Measurements from ENCODE around the gene ZNF79.

ZNF79 gene

GRCh38 chr9:127467621-127468020 lies 43.4 kb downstream of the ZNF79 start:
- CTCF ChIA-PET, result interaction anchor here (0.9 kb wide), 1 partner anchor 12 kb away, joined by 3 read pairs; no protein-coding TSS in a partner anchor
- TF ChIP-seq ELF4 (IDR thresholded peaks at IDR 0.05), result no peak
- no peak for TF ChIP-seq SP1 (IDR thresholded peaks at IDR 0.05)
- no peak for TF ChIP-seq HDGF (IDR thresholded peaks at IDR 0.05; ENCODE audit: borderline replicate concordance)
- TF ChIP-seq TARDBP (IDR thresholded peaks at IDR 0.05), result no peak
- TF ChIP-seq, protein P1, sequence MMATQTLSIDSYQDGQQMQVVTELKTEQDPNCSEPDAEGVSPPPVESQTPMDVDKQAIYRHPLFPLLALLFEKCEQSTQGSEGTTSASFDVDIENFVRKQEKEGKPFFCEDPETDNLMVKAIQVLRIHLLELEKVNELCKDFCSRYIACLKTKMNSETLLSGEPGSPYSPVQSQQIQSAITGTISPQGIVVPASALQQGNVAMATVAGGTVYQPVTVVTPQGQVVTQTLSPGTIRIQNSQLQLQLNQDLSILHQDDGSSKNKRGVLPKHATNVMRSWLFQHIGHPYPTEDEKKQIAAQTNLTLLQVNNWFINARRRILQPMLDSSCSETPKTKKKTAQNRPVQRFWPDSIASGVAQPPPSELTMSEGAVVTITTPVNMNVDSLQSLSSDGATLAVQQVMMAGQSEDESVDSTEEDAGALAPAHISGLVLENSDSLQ (IDR thresholded peaks at IDR 0.05), result no peak
- TF ChIP-seq FOXA1 (IDR thresholded peaks at IDR 0.05), result no peak
- no peak for TF ChIP-seq FOXM1 (IDR thresholded peaks at IDR 0.05; ENCODE audit: borderline replicate concordance)
- TF ChIP-seq FOXK2 (IDR thresholded peaks at IDR 0.05), result no peak
- no peak for TF ChIP-seq ZNF384 (IDR thresholded peaks at IDR 0.05)
- TF ChIP-seq NFRKB (IDR thresholded peaks at IDR 0.05), result no peak
- TF ChIP-seq SUZ12 (IDR thresholded peaks at IDR 0.05), result no peak
- no peak for TF ChIP-seq BHLHE40 (IDR thresholded peaks at IDR 0.05; ENCODE audit: borderline replicate concordance)
- TF ChIP-seq LEF1 (IDR thresholded peaks at IDR 0.05; ENCODE audit: borderline replicate concordance), result no peak
- no peak for TF ChIP-seq L3MBTL2 (conservative IDR thresholded peaks at IDR 0.05)
- no peak for TF ChIP-seq CTBP1 (IDR thresholded peaks at IDR 0.05; ENCODE audit: borderline replicate concordance)
- TF ChIP-seq ARNT (IDR thresholded peaks at IDR 0.05), result no peak

DNA sequence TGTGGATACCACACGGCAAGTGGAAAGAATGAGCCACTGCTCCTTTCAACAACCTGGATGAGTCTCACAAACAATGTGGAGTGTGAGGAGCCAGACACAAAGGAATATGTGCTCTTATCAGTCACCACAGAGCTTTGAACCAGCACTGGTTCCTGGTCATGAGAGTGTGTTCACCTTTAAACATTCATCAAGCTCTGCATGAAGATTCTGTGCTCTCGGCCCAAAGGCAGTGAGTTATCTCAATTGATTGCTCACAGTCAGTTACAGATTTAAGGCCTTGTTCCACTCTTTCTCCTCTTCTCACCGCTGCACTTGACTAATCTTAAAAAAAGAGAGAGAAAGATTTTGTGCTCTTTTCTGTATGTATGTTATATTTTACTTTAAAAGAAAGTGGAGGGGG lies 46.5 kb downstream of the ZNF79 start:
- POLR2A ChIA-PET, result no interaction called here
- DNase-seq (ENCODE audit: extremely low spot score), result no peak
- CTCF ChIA-PET, result no interaction called here
- TF ChIP-seq NFRKB (IDR thresholded peaks at IDR 0.05) (no peak), SP1 (IDR thresholded peaks at IDR 0.05) (no peak), FOXA1 (IDR thresholded peaks at IDR 0.05) (no peak), BHLHE40 (IDR thresholded peaks at IDR 0.05; ENCODE audit: borderline replicate concordance) (no peak), TARDBP (IDR thresholded peaks at IDR 0.05) (no peak), CTBP1 (IDR thresholded peaks at IDR 0.05; ENCODE audit: borderline replicate concordance) (no peak), ELF4 (IDR thresholded peaks at IDR 0.05) (no peak), ZNF384 (IDR thresholded peaks at IDR 0.05) (no peak), FOXM1 (IDR thresholded peaks at IDR 0.05; ENCODE audit: borderline replicate concordance) (no peak), ARNT (IDR thresholded peaks at IDR 0.05) (no peak), HDGF (IDR thresholded peaks at IDR 0.05; ENCODE audit: borderline replicate concordance) (no peak), L3MBTL2 (conservative IDR thresholded peaks at IDR 0.05) (no peak), FOXK2 (IDR thresholded peaks at IDR 0.05) (no peak), SUZ12 (IDR thresholded peaks at IDR 0.05) (no peak), LEF1 (IDR thresholded peaks at IDR 0.05; ENCODE audit: borderline replicate concordance) (no peak)
- TF ChIP-seq, protein P1 (IDR thresholded peaks at IDR 0.05), result no peak

More at GRCh38 chr9:127467621-127468020, 43.4 kb downstream of the ZNF79 start:
- POLR2A ChIA-PET, result no interaction called here
- no peak for DNase-seq (ENCODE audit: extremely low spot score)

GRCh38 chr9:127473501-127473900 lies 49.3 kb downstream of the ZNF79 start:
- DNase-seq (ENCODE audit: extremely low spot score), result no peak
- TF ChIP-seq SUZ12 (IDR thresholded peaks at IDR 0.05) (no peak), L3MBTL2 (conservative IDR thresholded peaks at IDR 0.05) (no peak)
- ChIA-PET POLR2A (no interaction called here), CTCF (no interaction called here)

- TF ChIP-seq TARDBP (IDR thresholded peaks at IDR 0.05) (no peak), CTBP1 (IDR thresholded peaks at IDR 0.05; ENCODE audit: borderline replicate concordance) (no peak), ZNF384 (IDR thresholded peaks at IDR 0.05) (no peak), L3MBTL2 (conservative IDR thresholded peaks at IDR 0.05) (no peak), LEF1 (IDR thresholded peaks at IDR 0.05; ENCODE audit: borderline replicate concordance) (no peak), ARNT (IDR thresholded peaks at IDR 0.05) (no peak), ELF4 (IDR thresholded peaks at IDR 0.05) (no peak), BHLHE40 (IDR thresholded peaks at IDR 0.05; ENCODE audit: borderline replicate concordance) (no peak), NFRKB (IDR thresholded peaks at IDR 0.05) (no peak), SP1 (IDR thresholded peaks at IDR 0.05) (no peak), FOXK2 (IDR thresholded peaks at IDR 0.05) (no peak), FOXA1 (IDR thresholded peaks at IDR 0.05) (no peak), HDGF (IDR thresholded peaks at IDR 0.05; ENCODE audit: borderline replicate concordance) (no peak)
- TF ChIP-seq, protein P1 (IDR thresholded peaks at IDR 0.05), result no peak
- DNase-seq (ENCODE audit: extremely low spot score), result no peak
- ChIA-PET POLR2A (no interaction called here), CTCF (no interaction called here)
Measured at GRCh38 chr9:127473932-127474331, 49.8 kb downstream of the ZNF79 start.

DNA sequence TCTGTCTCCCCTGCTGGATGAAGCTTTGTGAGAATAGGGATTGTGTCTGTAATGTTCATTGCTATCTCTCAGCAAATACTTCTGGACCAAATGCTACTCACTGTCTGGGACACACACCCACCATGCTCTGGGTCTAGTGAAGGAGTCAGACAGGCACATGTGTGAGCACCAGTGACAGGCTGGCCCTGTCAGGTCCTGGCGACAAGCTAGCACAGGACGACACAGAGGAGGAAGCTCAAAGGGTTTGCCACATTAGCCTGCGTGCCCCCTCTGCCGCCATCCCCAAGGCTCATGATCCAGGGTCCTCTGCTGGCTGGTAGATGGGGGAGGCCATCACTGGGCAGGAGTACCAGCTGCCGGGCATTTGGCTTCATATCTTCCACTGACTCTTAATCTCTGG lies 50.4 kb downstream of the ZNF79 start:
- POLR2A ChIA-PET, result no interaction called here
- CTCF ChIA-PET, result no interaction called here
- TF ChIP-seq, protein P1 (IDR thresholded peaks at IDR 0.05), result no peak
- TF ChIP-seq NFRKB (IDR thresholded peaks at IDR 0.05), result no peak
- TF ChIP-seq LEF1 (IDR thresholded peaks at IDR 0.05; ENCODE audit: borderline replicate concordance), result no peak
- TF ChIP-seq HDGF (IDR thresholded peaks at IDR 0.05; ENCODE audit: borderline replicate concordance), result no peak
- TF ChIP-seq ZNF384 (IDR thresholded peaks at IDR 0.05), result no peak
- TF ChIP-seq SUZ12 (IDR thresholded peaks at IDR 0.05), result no peak
- no peak for TF ChIP-seq CTBP1 (IDR thresholded peaks at IDR 0.05; ENCODE audit: borderline replicate concordance)
- no peak for TF ChIP-seq BHLHE40 (IDR thresholded peaks at IDR 0.05; ENCODE audit: borderline replicate concordance)
- TF ChIP-seq TARDBP (IDR thresholded peaks at IDR 0.05), result no peak
- no peak for TF ChIP-seq ARNT (IDR thresholded peaks at IDR 0.05)
- TF ChIP-seq FOXA1 (IDR thresholded peaks at IDR 0.05), result no peak
- TF ChIP-seq ELF4 (IDR thresholded peaks at IDR 0.05), result no peak
- TF ChIP-seq L3MBTL2 (conservative IDR thresholded peaks at IDR 0.05), result no peak
- no peak for TF ChIP-seq FOXK2 (IDR thresholded peaks at IDR 0.05)
- no peak for TF ChIP-seq SP1 (IDR thresholded peaks at IDR 0.05)
- TF ChIP-seq FOXM1 (IDR thresholded peaks at IDR 0.05; ENCODE audit: borderline replicate concordance), result no peak
- no peak for DNase-seq (ENCODE audit: extremely low spot score)

Data from HEK293T (cell line).